ENCODE data around the gene SPATA2L. TPM values are rescaled to one million over a fixed set of nuclear protein-coding genes. Genes with fewer than 3 reads are reported as not detected.

Gene SPATA2L
- total RNA-seq (2022; extraction: Qiagen RNA extraction; ENCODE audit: low read depth) = 6.7 to 15.9 TPM (median 12.0 TPM) in 5 replicates

GRCh38 chr16:89701425-89702406, at the start of gene SPATA2L:
Gene SPATA2L (minus strand): TSS chr16:89701705. CDS start chr16:89701232, 473 bp downstream.

DNA sequence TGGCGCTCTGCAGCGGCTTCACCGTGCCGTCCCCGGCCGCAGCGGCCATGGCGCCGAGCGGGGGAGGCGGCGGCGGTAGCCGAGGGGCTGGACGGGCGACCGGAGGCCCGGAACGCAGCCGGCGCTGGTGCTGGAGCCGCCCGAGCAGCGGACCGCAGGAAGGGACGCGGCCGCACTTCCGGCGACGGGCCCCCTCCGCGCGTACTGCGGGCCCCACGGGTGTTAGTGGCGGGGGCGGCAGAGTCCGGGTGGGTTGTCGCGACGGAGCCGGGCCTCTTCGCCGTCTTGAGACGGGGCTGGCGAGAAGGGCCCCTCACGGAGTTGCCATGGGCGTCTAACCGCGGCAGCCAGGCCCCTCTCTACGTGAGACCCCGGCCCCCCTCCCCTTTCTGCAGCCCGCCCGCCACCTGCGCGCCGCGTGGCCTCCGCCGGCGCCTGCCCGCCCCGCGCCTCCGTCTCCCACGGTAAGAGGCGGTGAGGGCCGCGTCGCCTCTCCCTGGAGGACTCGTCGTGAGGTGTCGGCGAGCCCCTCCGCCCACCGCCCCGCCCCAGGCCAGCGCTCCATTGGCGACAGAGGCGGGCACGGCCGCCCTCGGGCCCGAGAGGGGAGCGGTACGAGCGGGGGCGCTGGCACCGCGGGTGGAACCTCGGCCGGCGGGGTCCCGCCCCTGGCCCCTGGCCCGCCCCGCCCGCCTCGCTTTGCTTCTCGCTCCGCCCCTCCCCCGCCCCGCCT, 19.5 kb upstream of the SPATA2L start, which contains the start of the genes VPS9D1 and ZNF276:
Gene VPS9D1, minus strand, starts transcription at position 86 of the 733 bp plus-strand sequence. Its CDS starts 37 bp downstream, at position 49.
Gene ZNF276, plus strand, starts transcription at position 725 of the 733 bp plus-strand sequence. CDS start 104 bp downstream, outside the sequence.

GRCh38 chr16:89686520-89687091, 14.9 kb downstream of the SPATA2L start, which contains the start of gene CDK10:
Gene CDK10 (plus strand): TSS chr16:89686689. CDS start chr16:89686711, 22 bp downstream.

GRCh38 chr16:89657442-89658220, 43.9 kb downstream of the SPATA2L start, which contains the start of the genes CHMP1A and SPATA33:
Gene CHMP1A (minus strand): TSS chr16:89657708. CDS start chr16:89657588, 120 bp downstream.
Gene SPATA33 (plus strand): TSS chr16:89657836. CDS start chr16:89657912, 76 bp downstream.

Other genes with a start within 250 kb of the SPATA2L start
- 66.2 to 118 TPM (median 108 TPM) in 5 replicates for gene ANKRD11, start 211.1 kb downstream of the SPATA2L start, total RNA-seq (2022; extraction: Qiagen RNA extraction; ENCODE audit: low read depth)
- 78.5 to 109 TPM (median 97.7 TPM) in 5 replicates for gene SPG7, start 193.3 kb downstream of the SPATA2L start, total RNA-seq (2022; extraction: Qiagen RNA extraction; ENCODE audit: low read depth)
- 2,792 to 4,545 TPM (median 4,250 TPM) in 5 replicates for gene RPL13, start 141.0 kb downstream of the SPATA2L start, total RNA-seq (2022; extraction: Qiagen RNA extraction; ENCODE audit: low read depth)
- 47.2 to 79.8 TPM (median 72.6 TPM) in 5 replicates for gene CPNE7, start 125.9 kb downstream of the SPATA2L start, total RNA-seq (2022; extraction: Qiagen RNA extraction; ENCODE audit: low read depth)
- 0.53 to 1.2 TPM (median 1.1 TPM) in 5 replicates for gene DPEP1, start 88.1 kb downstream of the SPATA2L start, total RNA-seq (2022; extraction: Qiagen RNA extraction; ENCODE audit: low read depth)
- gene CHMP1A, start 44.0 kb downstream of the SPATA2L start, total RNA-seq (2022; extraction: Qiagen RNA extraction; ENCODE audit: low read depth) = 69.7 to 101 TPM (median 95.5 TPM) in 5 replicates
- gene SPATA33, start 43.9 kb downstream of the SPATA2L start, total RNA-seq (2022; extraction: Qiagen RNA extraction; ENCODE audit: low read depth) = 12.3 to 17.6 TPM (median 15.9 TPM) in 5 replicates
- 36.7 to 66.1 TPM (median 44.0 TPM) in 5 replicates for gene CDK10, start 15.0 kb downstream of the SPATA2L start, total RNA-seq (2022; extraction: Qiagen RNA extraction; ENCODE audit: low read depth)
- 2.4 to 6.2 TPM (median 4.6 TPM) in 5 replicates for gene VPS9D1, start 19.2 kb upstream of the SPATA2L start, total RNA-seq (2022; extraction: Qiagen RNA extraction; ENCODE audit: low read depth)
- 14.1 to 20.7 TPM (median 18.4 TPM) in 5 replicates for gene ZNF276, start 19.8 kb upstream of the SPATA2L start, total RNA-seq (2022; extraction: Qiagen RNA extraction; ENCODE audit: low read depth)
- gene FANCA, start 114.9 kb upstream of the SPATA2L start, total RNA-seq (2022; extraction: Qiagen RNA extraction; ENCODE audit: low read depth) = 25.6 to 42.4 TPM (median 35.3 TPM) in 5 replicates
- gene SPIRE2, start 126.8 kb upstream of the SPATA2L start, total RNA-seq (2022; extraction: Qiagen RNA extraction; ENCODE audit: low read depth) = 5.1 to 10.1 TPM (median 8.1 TPM) in 5 replicates
- gene TCF25, start 171.9 kb upstream of the SPATA2L start, total RNA-seq (2022; extraction: Qiagen RNA extraction; ENCODE audit: low read depth) = 62.2 to 83.9 TPM (median 79.4 TPM) in 5 replicates
- 4.5 to 7.3 TPM (median 7.1 TPM) in 5 replicates for gene MC1R, start 217.2 kb upstream of the SPATA2L start, total RNA-seq (2022; extraction: Qiagen RNA extraction; ENCODE audit: low read depth)
- gene TUBB3, start 221.6 kb upstream of the SPATA2L start, total RNA-seq (2022; extraction: Qiagen RNA extraction; ENCODE audit: low read depth) = 154 to 288 TPM (median 254 TPM) in 5 replicates
- gene DEF8, start 247.1 kb upstream of the SPATA2L start, total RNA-seq (2022; extraction: Qiagen RNA extraction; ENCODE audit: low read depth) = 69.6 to 120 TPM (median 112 TPM) in 5 replicates

All from A549 treated with ZK216348 at 1 μM for 4 hours (cell line).